ENCODE measurements around the gene C22orf31.

Gene C22orf31

GRCh38 chr22:29061773-29062172 is at the start of gene C22orf31:
TSS of gene C22orf31 (minus strand) at chr22:29061831. CDS start at chr22:29061792, 39 bp downstream.
- DNase-seq: no peak

- DNase-seq: no peak
Observed at GRCh38 chr22:29110946-29111345, 49.3 kb upstream of the C22orf31 start.

- no peak for DNase-seq
Observed at GRCh38 chr22:29109822-29110221, 48.2 kb upstream of the C22orf31 start.

GRCh38 chr22:29108137-29108536 is 46.5 kb upstream of the C22orf31 start:
- peak; percentile 51 for DNase-seq

GRCh38 chr22:29106839-29107238 is 45.2 kb upstream of the C22orf31 start:
- no peak for DNase-seq

GRCh38 chr22:29105468-29105867 is 43.8 kb upstream of the C22orf31 start:
- no peak for DNase-seq

GRCh38 chr22:29103121-29103520 is 41.5 kb upstream of the C22orf31 start:
- no peak for DNase-seq

GRCh38 chr22:29102300-29102699 is 40.7 kb upstream of the C22orf31 start:
- no peak for DNase-seq

GRCh38 chr22:29098296-29098695 is 36.7 kb upstream of the C22orf31 start:
- no peak for DNase-seq

GRCh38 chr22:29096736-29097669 is 35.4 kb upstream of the C22orf31 start:
- no peak for DNase-seq

- no peak for DNase-seq
Observed at GRCh38 chr22:29095459-29095858, 33.8 kb upstream of the C22orf31 start.

- DNase-seq: peak; percentile 69
Observed at GRCh38 chr22:29093501-29094300, 32.1 kb upstream of the C22orf31 start.

- DNase-seq: no peak
Observed at GRCh38 chr22:29093030-29093429, 31.4 kb upstream of the C22orf31 start.

- DNase-seq: no peak
Observed at GRCh38 chr22:29092243-29092642, 30.6 kb upstream of the C22orf31 start.

- no peak for DNase-seq
Observed at GRCh38 chr22:29090039-29090438, 28.4 kb upstream of the C22orf31 start.

- no peak for DNase-seq
Observed at GRCh38 chr22:29089507-29089906, 27.9 kb upstream of the C22orf31 start.

GRCh38 chr22:29088809-29089208 is 27.2 kb upstream of the C22orf31 start:
- DNase-seq: no peak

- DNase-seq: no peak
Observed at GRCh38 chr22:29087012-29087411, 25.4 kb upstream of the C22orf31 start.

GRCh38 chr22:29083933-29084591 is 22.4 kb upstream of the C22orf31 start:
- peak; percentile 49 for DNase-seq

- peak; percentile 45 for DNase-seq
Observed at GRCh38 chr22:29083576-29083932, 21.9 kb upstream of the C22orf31 start.

- DNase-seq: no peak
Observed at GRCh38 chr22:29082826-29083545, 21.4 kb upstream of the C22orf31 start.

- DNase-seq: no peak
Observed at GRCh38 chr22:29081517-29082236, 20.0 kb upstream of the C22orf31 start.

Data from HCEC 1CT (cell line).